ENCODE measurements around the gene CDH5. TPM values are rescaled to one million over a fixed set of nuclear protein-coding genes. Genes with fewer than 3 reads are reported as not detected.

Gene CDH5
- total RNA-seq (2021; fragmentation: NEBNext Ultra II Directional; extraction: Animal tissue kit (Norgen Biotek cat#: 25700)): 0.32 and 0.59 TPM in 2 replicates
- 0.20 and 0.32 TPM in 2 replicates for polyA plus RNA-seq (2011; rRNA removed)
- 0.23 TPM for polyA plus RNA-seq (2011; cell fraction: cytosol; rRNA removed)
- 0.50 TPM for polyA plus RNA-seq (2011; cell fraction: nucleus; rRNA removed)
- polyA plus RNA-seq (2012, experiment 1 of 2): 0.18 to 0.35 TPM (median 0.30 TPM) in 4 replicates
- 0.16 TPM for polyA plus RNA-seq (2012, experiment 2 of 2)
- polyA plus RNA-seq (2013, experiment 1 of 2): 0.97 TPM
- 0.88 TPM for polyA plus RNA-seq (2013, experiment 2 of 2)
- polyA minus RNA-seq (2011; rRNA and poly(A)+ RNA removed): 0.27 and 0.69 TPM in 2 replicates
- polyA minus RNA-seq (2011; cell fraction: cytosol; rRNA and poly(A)+ RNA removed): not detected
- polyA minus RNA-seq (2011; cell fraction: nucleus; rRNA and poly(A)+ RNA removed): not detected
- long read RNA-seq, experiment 1, full-length matches to known transcripts: 1 of 2 reads
- long read RNA-seq, experiment 1, partial matches to known transcripts: 0 of 2 reads
- long read RNA-seq, experiment 1, other reads (novel, unspliced or antisense): 1 of 2 reads
- long read RNA-seq, experiment 2: 0 reads

DNA sequence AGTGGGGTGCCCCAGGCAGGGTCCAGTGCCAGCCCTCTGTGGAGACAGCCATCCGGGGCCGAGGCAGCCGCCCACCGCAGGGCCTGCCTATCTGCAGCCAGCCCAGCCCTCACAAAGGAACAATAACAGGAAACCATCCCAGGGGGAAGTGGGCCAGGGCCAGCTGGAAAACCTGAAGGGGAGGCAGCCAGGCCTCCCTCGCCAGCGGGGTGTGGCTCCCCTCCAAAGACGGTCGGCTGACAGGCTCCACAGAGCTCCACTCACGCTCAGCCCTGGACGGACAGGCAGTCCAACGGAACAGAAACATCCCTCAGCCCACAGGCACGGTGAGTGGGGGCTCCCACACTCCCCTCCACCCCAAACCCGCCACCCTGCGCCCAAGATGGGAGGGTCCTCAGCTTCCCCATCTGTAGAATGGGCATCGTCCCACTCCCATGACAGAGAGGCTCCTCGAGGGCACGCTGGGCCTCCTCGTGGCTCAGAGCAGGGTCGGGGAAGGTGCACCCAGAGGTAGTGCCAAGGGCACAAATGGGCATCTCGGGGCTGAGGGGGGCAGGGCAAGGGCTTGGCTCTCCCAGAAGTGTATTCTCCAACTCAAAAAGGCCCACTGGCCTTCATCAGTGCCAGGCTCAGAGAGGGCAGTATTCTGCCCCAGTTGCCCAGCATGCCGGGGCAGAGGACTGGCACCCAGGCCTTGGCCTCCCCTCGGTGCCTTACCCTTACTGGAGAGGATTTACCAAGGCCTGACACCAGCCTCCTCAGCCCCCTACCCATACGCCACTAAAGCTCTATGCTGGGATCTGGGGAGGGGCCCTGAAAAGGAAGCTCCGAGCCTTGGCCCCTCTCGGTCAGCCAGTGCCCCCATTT, at the start of gene CDH5:
TSS of gene CDH5 (plus strand) at position 259 of the 867 bp plus-strand sequence. CDS start 12,647 bp downstream, outside the sequence.
- Histone ChIP-seq H4K91ac (replicated peaks; ENCODE audit: insufficient read length, low read length) (peak within 1 kb of the TSS; percentile 46), H3K4me1 (replicated peaks in 1 of 4; ENCODE audit: control insufficient read depth in 3 of 4, insufficient read depth in 4 of 4, low read length in 3 of 4) (peaks cover 2 to 20% (median 14%) of the 10 kb centered on the region in 4 experiments), H3K27me3 (replicated peaks in 1 of 4; ENCODE audit: control insufficient read depth in 3 of 4, extremely low read depth in 1 of 4, insufficient read depth in 3 of 4, low read length in 3 of 4) (no peaks in the 10 kb centered on the region), H3K36me3 (ENCODE audit: control insufficient read depth in 2 of 4, insufficient read depth in 4 of 4, low read length in 3 of 4) (no peaks in the 10 kb centered on the region), H3K14ac (ENCODE audit: insufficient read length) (no peak within 1 kb of the TSS), H3K4me2 (ENCODE audit: insufficient read depth in 1 of 2, low read depth in 2 of 2, low read length in 2 of 2) (no peak within 1 kb of the TSS), H2BK5ac (ENCODE audit: low read depth, low read length) (peak within 1 kb of the TSS; percentile 52; the same call in 1 of the 2 replicates), H4K5ac (ENCODE audit: insufficient read length, low read depth, low read length) (no peak within 1 kb of the TSS), H2AK5ac (ENCODE audit: low read depth, low read length) (peak within 1 kb of the TSS; percentile 49; the same call in 1 of the 2 replicates), H3K23me2 (ENCODE audit: low read depth, low read length) (no peaks in the 10 kb centered on the region), H3K9ac (replicated peaks in 1 of 4; ENCODE audit: extremely low read depth in 1 of 4, low read depth in 3 of 4, low read length in 3 of 4) (no peak within 1 kb of the TSS), H3K18ac (ENCODE audit: extremely low read depth, low read length) (peak within 1 kb of the TSS; percentile 38), H3K56ac (replicated peaks; ENCODE audit: insufficient read length, low read depth, low read length) (no peak within 1 kb of the TSS), H3K9me3 (ENCODE audit: insufficient read depth in 2 of 2, low read depth in 1 of 2, low read length in 1 of 2) (no peaks in the 10 kb centered on the region), H3K79me1 (ENCODE audit: low read depth, low read length) (no peaks in the 10 kb centered on the region), H2BK15ac (ENCODE audit: low read length) (peak within 1 kb of the TSS; percentile 29; the same call in 1 of the 2 replicates), H3K4ac (replicated peaks; ENCODE audit: insufficient read length, low read depth, low read length) (no peak within 1 kb of the TSS), H3K27ac (ENCODE audit: low read depth, low read length) (no peak within 1 kb of the TSS), H4K20me1 (replicated peaks in 1 of 2; ENCODE audit: control insufficient read depth in 1 of 2, insufficient read depth in 2 of 2, low read length in 2 of 2) (no peaks in the 10 kb centered on the region), H3K23ac (ENCODE audit: insufficient read length) (no peak within 1 kb of the TSS), H2AFZ (ENCODE audit: low read length) (no peak within 1 kb of the TSS), H2BK120ac (replicated peaks; ENCODE audit: low read depth, low read length) (peak within 1 kb of the TSS; percentile 27), H2BK20ac (ENCODE audit: low read length) (no peak within 1 kb of the TSS), H4K8ac (ENCODE audit: extremely low read depth, insufficient read depth, low read length) (peak within 1 kb of the TSS; percentile 36), H3K4me3 (ENCODE audit: extremely low read depth in 1 of 4, insufficient read depth in 2 of 4, low read depth in 3 of 4, low read length in 4 of 4) (no peak within 1 kb of the TSS), H2BK12ac (ENCODE audit: low read depth, low read length) (peak within 1 kb of the TSS; percentile 75; the same call in 1 of the 2 replicates), H3K79me2 (ENCODE audit: control insufficient read depth in 1 of 2, insufficient read depth in 2 of 2, low read length in 2 of 2) (no peaks in the 10 kb centered on the region)
- POLR2A ChIA-PET (ENCODE audit: partially characterized antibody): no interaction called here
- DNase-seq (ENCODE audit: low read depth in 1 of 2, low spot score in 2 of 2): no peak
- 91% methylated on average over 23 of the region's 25 CpGs; no CpG with 5 or more reads in 1 of the 2 experiments for WGBS, 2 experiments (ENCODE audit: extremely low coverage in 1 of 2, insufficient coverage in 1 of 2, insufficient read length in 1 of 2, insufficient replicate concordance in 2 of 2, low coverage in 1 of 2, low lambda C conversion rate in 2 of 2, missing lambda C conversion rate in 1 of 2)
- TF ChIP-seq ASH2L (IDR thresholded peaks at IDR 0.05; ENCODE audit: low read length) (no peak), KDM1A (IDR thresholded peaks at IDR 0.05; ENCODE audit: borderline replicate concordance, low read length) (peak; percentile 73; the same call in 1 of the 2 replicates)
- FAIRE-seq: no peak
- CTCF ChIA-PET (ENCODE audit: partially characterized antibody): interaction anchor here (0.6 to 8.6 kb wide), 10 partner anchors 9 to 121 kb away, joined by 3 to 106 read pairs (median 4); no protein-coding TSS in a partner anchor
